KOPT-K1 (cell line): Measurements from ENCODE around the gene MUC5B.
A peak's percentile ranks its signal among the peaks of the same experiment; 100 is the strongest.

ENCODE experiments used
- H3K27ac ChIP-seq: fragments of 200-600 bp; sonication (generic); 2 replicates; pipeline ENCODE4 v1.5.1; 2016; ENCODE audit warnings: antibody characterized with exemption, mild to moderate bottlenecking, low read depth, low read length; ENCODE audit not compliant: poor library complexity, severe bottlenecking
- H3K36me3 ChIP-seq: fragments of 200-600 bp; sonication (generic); 2 replicates; pipeline ENCODE4 v1.5.1; 2017; ENCODE audit warnings: antibody characterized with exemption, mild to moderate bottlenecking, low read length, moderate library complexity; ENCODE audit not compliant: insufficient read depth
- H3K9me3 ChIP-seq: fragments of 200-600 bp; sonication (generic); 2 replicates; pipeline ENCODE4 v1.5.1; 2017; ENCODE audit warnings: antibody characterized with exemption, low read length, mild to moderate bottlenecking; ENCODE audit not compliant: insufficient read depth, poor library complexity, severe bottlenecking

The MUC5B gene

DNA sequence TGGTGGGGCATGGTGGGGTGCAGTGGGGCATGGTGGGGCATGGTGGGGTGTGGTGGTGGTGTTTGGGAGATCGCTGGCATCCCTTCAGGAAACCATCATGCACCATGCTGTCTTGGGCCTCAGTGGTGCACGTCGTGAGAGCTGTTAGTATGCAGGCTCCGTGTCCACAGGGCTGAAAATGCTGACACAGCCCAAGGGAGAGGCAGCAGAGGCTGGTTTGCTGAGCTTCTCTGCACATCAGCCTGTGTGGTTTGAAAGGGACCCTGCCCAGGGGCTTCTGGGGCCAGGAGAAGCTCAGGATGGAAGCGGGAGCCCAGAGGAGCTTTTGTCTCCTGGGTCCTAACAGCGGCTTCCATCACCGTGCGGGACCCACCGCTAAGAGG lies 30.2 kb downstream of the MUC5B start:
- no peak overlapping the region for H3K27ac ChIP-seq
- peaks cover 22% of the 10 kb centered on the region for H3K9me3 ChIP-seq
- H3K36me3 ChIP-seq = no peaks in the 10 kb centered on the region

DNA sequence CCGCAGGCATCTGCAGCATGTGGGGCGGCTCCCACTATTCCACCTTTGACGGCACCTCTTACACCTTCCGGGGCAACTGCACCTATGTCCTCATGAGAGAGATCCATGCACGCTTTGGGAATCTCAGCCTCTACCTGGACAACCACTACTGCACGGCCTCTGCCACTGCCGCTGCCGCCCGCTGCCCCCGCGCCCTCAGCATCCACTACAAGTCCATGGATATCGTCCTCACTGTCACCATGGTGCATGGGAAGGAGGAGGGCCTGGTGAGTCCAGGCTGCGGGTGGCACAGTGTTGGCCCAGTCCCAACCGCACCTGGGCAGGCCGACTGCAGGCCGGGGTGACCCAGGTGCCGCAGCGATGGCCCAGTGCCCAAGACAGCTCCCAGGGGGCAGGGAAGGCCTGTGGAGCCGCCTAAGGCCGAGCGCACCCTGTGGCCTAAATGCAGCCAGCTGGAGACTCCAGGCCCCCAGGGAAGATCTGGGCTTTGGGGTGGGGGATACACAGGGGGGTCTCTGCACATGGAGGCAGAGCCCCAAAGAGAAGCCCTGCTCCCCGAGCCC lies 31.3 kb downstream of the MUC5B start:
- H3K9me3 ChIP-seq = peaks cover 22% of the 10 kb centered on the region
- H3K36me3 ChIP-seq = no peaks in the 10 kb centered on the region
- no peak overlapping the region for H3K27ac ChIP-seq

DNA sequence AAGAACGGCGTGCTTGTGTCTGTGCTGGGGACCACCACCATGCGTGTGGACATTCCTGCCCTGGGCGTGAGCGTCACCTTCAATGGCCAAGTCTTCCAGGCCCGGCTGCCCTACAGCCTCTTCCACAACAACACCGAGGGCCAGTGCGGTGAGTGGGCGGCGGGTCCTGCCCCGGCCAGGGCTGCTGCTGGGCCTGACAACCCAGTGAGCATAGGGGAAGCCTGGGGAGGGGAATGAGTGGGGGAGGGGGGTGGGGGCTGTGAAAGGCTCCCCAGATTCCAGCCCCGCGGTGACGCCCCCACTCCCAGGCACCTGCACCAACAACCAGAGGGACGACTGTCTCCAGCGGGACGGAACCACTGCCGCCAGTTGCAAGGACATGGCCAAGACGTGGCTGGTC lies 31.9 kb downstream of the MUC5B start:
- Histone ChIP-seq H3K36me3 (no peaks in the 10 kb centered on the region), H3K9me3 (peaks cover 22% of the 10 kb centered on the region)

DNA sequence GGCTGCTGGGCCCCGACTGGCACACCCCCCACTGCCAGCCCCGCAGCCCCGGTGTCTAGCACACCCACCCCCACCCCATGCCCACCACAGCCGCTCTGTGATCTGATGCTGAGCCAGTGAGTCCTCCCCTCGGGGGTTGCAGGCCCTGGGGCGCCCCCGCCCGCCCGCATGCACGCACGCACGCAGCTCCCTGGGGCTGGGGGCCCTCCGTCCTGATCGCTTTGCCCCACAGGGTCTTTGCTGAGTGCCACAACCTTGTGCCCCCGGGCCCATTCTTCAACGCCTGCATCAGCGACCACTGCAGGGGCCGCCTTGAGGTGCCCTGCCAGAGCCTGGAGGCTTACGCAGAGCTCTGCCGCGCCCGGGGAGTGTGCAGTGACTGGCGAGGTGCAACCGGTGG lies 32.3 kb downstream of the MUC5B start:
- Histone ChIP-seq H3K9me3 (peaks cover 22% of the 10 kb centered on the region), H3K36me3 (no peaks in the 10 kb centered on the region)

More for the DNA sequence above, 31.9 kb downstream of the MUC5B start:
- H3K27ac ChIP-seq = no peak overlapping the region

DNA sequence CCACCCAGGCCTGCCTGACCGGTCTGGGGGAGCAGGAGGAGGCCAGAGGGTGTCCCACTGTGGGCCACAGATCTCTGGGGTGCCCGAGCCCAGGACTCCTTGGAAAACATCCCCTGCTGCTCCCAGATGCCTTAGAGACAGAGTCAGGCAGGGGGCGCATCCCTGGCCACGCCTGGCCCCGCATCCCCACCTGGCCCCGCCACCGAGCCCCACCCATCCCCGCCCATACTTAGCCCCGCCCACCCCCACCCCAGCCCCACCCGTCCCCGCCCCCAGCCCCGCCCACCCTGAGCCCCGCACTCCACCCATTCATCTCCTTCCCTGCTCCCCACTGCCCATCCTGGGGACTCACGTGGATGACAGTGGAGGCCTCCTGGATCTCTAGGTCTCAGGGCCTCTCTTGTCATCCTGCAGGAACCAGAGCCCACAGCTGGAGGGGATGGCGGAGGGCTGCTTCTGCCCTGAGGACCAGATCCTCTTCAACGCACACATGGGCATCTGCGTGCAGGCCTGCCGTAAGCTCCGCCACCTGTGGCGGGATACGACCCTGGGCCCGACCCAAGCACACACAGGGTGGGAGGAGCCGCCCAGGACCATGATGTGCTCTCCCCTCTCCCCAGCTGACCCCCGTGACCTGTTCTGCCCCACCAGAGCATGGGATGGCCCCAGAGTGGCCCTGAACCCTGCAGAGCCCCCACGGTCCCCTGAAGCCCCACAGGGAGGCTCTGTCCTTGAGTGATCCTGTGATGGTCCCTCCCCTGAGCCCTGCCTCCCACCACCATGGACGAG lies 33.6 kb downstream of the MUC5B start:
- no peaks in the 10 kb centered on the region for H3K36me3 ChIP-seq
- H3K27ac ChIP-seq = no peak overlapping the region
- peaks cover 11% of the 10 kb centered on the region for H3K9me3 ChIP-seq

More for the DNA sequence above, 32.3 kb downstream of the MUC5B start:
- H3K27ac ChIP-seq = no peak overlapping the region

DNA sequence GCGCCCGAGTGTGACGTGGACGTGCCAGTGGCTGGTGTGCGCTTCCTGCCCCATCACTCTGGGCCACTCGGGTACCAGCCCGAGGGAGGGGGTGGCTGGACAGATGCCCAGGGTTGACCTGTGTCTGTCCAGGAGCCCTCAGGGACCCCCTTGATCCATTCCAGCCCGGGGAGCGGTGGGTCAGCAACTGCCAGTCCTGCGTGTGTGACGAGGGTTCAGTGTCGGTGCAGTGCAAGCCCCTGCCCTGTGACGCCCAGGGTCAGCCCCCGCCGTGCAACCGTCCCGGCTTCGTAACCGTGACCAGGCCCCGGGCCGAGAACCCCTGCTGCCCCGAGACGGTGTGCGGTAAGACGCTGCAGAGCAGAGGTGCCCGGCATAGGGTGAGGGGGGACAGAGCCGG lies 34.5 kb downstream of the MUC5B start:
- H3K36me3 ChIP-seq = no peaks in the 10 kb centered on the region
- no peak overlapping the region for H3K27ac ChIP-seq
- H3K9me3 ChIP-seq = peaks cover 1% of the 10 kb centered on the region

DNA sequence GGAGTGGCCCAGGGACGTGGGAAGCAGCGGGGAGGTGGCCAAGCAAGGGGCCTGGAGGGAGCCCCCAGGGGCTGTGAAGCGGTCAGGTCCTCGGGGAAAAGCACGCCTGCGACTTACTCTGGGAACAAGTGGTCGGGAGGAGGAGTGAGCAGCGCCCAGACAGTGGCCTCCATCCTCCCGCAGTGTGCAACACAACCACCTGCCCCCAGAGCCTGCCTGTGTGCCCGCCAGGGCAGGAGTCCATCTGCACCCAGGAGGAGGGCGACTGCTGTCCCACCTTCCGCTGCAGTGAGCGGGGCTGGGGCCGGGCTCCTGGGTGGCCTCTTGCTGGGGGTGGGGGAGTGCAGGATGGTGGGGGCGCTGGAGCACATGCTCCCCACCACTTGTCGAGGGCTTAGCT lies 35.0 kb downstream of the MUC5B start:
- Histone ChIP-seq H3K9me3 (no peaks in the 10 kb centered on the region), H3K27ac (no peak overlapping the region)

DNA sequence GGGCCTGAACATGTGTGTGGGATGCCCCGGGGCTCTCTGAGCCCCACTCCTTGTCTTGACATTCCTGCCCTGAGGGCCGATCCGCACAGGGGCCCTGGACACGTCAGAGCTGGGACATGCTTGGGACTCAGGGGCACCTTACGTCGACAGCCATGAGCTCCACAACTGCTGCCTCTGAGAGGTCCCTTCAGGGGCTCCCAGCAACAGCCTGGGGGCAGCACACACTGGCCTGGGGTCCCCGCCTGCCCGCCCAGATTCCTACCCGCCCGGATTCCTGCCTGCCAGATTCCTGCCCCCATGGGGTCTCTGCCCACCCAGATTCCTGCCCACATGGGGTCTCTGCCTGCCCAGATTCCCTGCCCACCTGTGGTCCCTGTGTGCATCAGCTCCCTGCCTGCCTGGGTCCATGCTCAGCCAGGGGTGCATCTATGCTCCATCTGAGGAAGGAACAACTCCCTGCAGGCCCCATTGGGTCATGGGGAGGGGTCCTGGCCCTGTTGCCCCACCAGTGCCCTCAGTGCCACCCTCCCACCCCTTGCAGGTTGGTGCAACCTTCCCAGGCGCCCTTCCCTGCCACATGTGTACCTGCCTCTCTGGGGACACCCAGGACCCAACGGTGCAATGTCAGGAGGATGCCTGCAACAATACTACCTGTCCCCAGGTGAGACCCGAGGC lies 35.7 kb downstream of the MUC5B start:
- Histone ChIP-seq H3K27ac (no peak overlapping the region), H3K9me3 (no peaks in the 10 kb centered on the region), H3K36me3 (no peaks in the 10 kb centered on the region)

More for the DNA sequence above, 35.0 kb downstream of the MUC5B start:
- no peaks in the 10 kb centered on the region for H3K36me3 ChIP-seq

DNA sequence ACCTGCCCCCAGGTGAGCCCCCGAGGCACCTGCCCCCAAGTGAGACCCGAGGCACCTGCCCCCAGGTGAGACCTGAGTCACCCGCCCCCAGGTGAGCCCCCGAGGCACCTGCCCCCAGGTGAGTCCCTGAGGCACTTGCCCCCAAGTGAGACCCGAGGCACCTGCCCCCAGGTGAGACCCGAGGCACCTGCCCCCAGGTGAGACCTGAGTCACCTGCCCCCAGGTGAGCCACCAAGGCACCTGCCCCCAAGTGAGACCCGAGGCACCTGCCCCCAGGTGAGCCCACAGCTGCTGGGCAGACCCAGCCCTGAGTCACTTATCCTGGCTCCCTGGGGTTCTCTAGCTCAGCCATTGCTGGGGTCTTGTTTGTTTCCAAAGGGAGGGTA lies 36.2 kb downstream of the MUC5B start:
- no peaks in the 10 kb centered on the region for H3K9me3 ChIP-seq
- no peak overlapping the region for H3K27ac ChIP-seq
- H3K36me3 ChIP-seq = no peaks in the 10 kb centered on the region

DNA sequence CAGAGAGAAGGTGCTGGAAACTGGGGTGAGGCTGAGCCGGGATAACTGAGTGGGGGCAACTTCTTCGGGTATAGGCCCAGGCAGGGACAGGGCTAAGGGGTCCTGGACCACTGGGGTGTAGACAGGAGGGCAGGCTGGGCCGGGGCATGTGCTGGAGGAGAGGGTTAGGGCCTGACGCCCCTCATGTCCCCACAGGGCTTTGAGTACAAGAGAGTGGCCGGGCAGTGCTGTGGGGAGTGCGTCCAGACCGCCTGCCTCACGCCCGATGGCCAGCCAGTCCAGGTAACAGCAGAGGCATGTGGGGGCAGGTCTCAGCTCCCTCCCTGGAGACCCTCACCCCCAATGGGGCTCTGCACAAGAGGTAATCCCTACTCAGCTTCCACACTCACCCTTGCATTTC lies 36.7 kb downstream of the MUC5B start:
- H3K27ac ChIP-seq = no peak overlapping the region
- H3K36me3 ChIP-seq = no peaks in the 10 kb centered on the region
- no peaks in the 10 kb centered on the region for H3K9me3 ChIP-seq

DNA sequence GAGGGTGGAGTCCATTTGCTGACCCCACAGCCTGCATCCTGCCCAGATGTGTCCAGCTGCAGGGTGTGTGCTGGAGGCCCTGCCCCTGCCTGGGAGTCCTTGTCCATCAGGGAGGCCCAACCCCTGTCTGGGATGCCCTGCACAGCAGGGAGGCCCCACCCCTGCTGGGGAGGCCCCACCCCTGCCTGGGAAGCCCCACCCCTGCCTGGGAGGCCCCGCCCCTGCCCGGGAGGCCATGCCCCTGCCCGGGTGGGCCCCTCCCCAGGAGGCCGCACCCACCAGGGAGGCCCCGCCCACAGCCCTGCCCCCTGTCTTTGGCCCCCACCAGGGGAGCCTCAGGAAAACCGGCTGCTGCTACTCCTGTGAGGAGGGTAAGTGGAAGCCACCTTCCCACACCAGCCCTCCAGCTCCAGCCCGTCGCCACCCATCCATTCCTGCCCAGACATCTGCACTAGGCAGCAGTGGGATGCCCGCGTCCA lies 37.2 kb downstream of the MUC5B start:
- no peak overlapping the region for H3K27ac ChIP-seq
- H3K9me3 ChIP-seq = peaks cover 3% of the 10 kb centered on the region
- H3K36me3 ChIP-seq = no peaks in the 10 kb centered on the region

DNA sequence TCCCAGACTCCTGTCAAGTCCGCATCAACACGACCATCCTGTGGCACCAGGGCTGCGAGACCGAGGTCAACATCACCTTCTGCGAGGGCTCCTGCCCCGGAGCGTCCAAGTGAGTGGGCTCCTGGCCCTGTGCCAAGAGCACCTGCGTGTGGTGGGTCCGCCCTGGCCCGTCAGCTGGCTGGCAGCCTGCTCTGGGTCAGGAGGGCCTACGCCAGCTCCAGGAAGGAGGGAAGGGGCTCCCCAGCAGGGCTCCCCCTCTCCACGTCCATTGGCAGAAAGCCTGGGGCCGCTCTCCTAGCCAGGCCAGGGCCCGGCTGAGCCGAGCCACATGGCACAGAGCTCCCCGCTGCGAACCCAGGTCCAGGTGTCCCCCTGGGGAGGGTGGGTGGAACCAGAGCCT lies 37.8 kb downstream of the MUC5B start:
- H3K27ac ChIP-seq = no peak overlapping the region
- peaks cover 9% of the 10 kb centered on the region for H3K9me3 ChIP-seq
- no peaks in the 10 kb centered on the region for H3K36me3 ChIP-seq

DNA sequence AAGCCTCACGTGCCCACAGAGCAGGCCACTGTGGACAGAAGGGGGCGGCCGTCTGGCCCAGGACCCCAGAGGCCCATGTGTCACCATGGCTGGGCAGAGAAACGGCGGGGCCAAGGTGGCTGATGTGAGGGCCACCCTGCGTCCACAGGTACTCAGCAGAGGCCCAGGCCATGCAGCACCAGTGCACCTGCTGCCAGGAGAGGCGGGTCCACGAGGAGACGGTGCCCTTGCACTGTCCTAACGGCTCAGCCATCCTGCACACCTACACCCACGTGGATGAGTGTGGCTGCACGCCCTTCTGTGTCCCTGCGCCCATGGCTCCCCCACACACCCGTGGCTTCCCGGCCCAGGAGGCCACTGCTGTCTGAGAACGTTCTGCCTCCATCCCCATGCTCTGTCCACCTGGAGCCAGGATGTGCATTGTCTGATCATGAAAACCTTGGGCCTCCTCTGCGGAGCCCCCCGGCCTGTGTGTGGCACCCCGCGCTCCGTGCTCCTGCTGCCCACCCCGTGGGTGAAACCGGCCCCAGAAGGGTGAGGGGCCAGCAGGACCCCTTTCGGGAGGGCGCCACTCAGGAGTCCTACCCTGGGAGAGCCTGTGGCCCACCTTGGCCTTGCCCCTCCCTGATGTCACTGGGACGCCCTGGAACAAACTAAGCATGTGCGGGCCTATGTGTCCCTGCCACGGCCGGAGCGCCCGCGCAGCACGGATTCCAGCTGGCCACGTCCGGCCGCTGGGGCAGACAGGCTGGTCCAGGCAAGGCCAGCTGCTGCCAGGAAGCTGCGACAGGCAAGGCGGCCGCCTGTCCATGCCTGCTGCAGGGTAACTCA lies 38.6 kb downstream of the MUC5B start:
- peaks cover 17% of the 10 kb centered on the region for H3K9me3 ChIP-seq
- H3K27ac ChIP-seq = no peak overlapping the region
- H3K36me3 ChIP-seq = no peaks in the 10 kb centered on the region

DNA sequence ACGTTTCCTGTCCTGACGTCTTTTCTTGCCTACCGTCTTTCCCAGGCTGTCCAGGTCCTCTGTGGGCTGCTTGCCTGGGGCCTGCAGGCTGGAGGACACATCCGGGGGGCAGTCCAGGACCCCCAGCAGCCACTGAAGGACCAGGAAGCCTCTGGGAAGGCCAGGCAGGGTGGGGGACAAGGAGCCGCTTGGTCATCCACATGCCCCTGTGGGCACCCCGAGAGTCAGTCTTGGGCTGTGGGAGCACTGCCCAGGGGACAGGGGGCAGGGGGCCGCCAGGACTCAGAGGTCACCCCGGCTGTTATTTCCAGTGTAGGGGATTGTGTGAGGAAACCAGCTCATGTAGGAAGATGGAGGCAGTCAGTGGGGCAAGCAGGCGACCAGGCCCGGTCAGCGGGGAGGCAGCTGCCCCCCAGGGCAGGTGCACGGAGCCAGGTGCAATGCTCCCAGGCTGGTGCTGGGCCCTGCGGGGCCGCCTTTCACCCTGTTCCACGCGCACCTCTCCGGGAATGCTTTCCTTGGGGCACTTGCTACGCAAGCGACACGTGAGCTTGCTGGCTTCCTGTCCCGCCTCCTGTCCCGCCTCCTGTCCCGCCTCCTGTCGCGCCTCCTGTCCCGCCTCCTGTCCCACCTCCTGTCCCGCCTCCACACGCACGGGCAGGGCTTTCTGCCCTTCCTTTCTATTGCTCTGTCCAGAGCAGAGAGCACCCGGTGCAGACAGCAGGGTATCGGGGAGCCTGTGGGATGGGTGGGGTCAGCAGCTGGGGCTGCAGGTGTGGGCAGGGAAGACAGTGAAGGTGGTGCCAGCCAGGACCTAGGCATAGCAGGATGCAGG lies 39.5 kb downstream of the MUC5B start:
- Histone ChIP-seq H3K36me3 (no peaks in the 10 kb centered on the region), H3K9me3 (peaks cover 17% of the 10 kb centered on the region), H3K27ac (peak overlapping the region; percentile 51)
